ENCODE measurements around the gene SH3BP5. TPM values are rescaled to one million over a fixed set of nuclear protein-coding genes. Genes with fewer than 3 reads are reported as not detected.

Gene SH3BP5
- total RNA-seq, 1 experiment from 2014 or later = 13.9 TPM

GRCh38 chr3:15220056-15220455, 112.3 kb downstream of the SH3BP5 start:
- Histone ChIP-seq H4K20me1 (ENCODE audit: insufficient read depth) (no peaks in the 10 kb centered on the region), H3K9me2 (ENCODE audit: insufficient read depth) (no peaks in the 10 kb centered on the region), H2AFZ (ENCODE audit: low read depth, low read length, poor library complexity, severe bottlenecking) (no peak overlapping the region), H3K36me3 (ENCODE audit: control insufficient read depth in 1 of 2, insufficient read depth in 2 of 2, low read length in 2 of 2) (peaks cover 16 to 56% of the 10 kb centered on the region in 2 experiments; a peak in 3 of 4 replicates), H3K79me2 (ENCODE audit: insufficient read depth, low read length) (no peaks in the 10 kb centered on the region), H3K4me2 (ENCODE audit: low read length) (no peak overlapping the region), H3K27ac (ENCODE audit: low read depth, low read length) (no peak overlapping the region), H3K27me3 (ENCODE audit: insufficient read depth, low read length) (no peaks in the 10 kb centered on the region), H3K9me3 (ENCODE audit: control insufficient read depth in 1 of 2, insufficient read depth in 1 of 2, low read depth in 1 of 2, low read length in 2 of 2) (no peaks in the 10 kb centered on the region), H3K9ac (ENCODE audit: low read length) (no peak overlapping the region), H3K4me3 (replicated peaks in 1 of 2; ENCODE audit: low read depth in 1 of 2, low read length in 2 of 2) (no peak overlapping the region), H3K4me1 (ENCODE audit: control insufficient read depth in 1 of 2, insufficient read depth in 2 of 2, low read length in 2 of 2) (no peaks in the 10 kb centered on the region)
- intact Hi-C loops (cut with micrococcal nuclease) = no loop called here
- POLR2A ChIA-PET = no interaction called here
- no peak for DNase-seq (ENCODE audit: low read depth, low spot score)
- CTCF ChIA-PET = no interaction called here
- RAD21 ChIA-PET (ENCODE audit: low non-redundant PET in 1 of 2, low total read pairs in 2 of 2, uncharacterized antibody in 2 of 2, unreplicated experiment in 2 of 2) = no interaction called here
- TF ChIP-seq CEBPB (IDR thresholded peaks at IDR 0.05; ENCODE audit: low read depth) = no peak
- no peak for TF ChIP-seq ZNF274 (IDR thresholded peaks at IDR 0.05; ENCODE audit: low read depth, low read length)
- no peak for TF ChIP-seq POLR2AphosphoS5 (IDR thresholded peaks at IDR 0.05; ENCODE audit: low read depth, low read length)
- BruUV-seq (replicated peaks) = no TSS peak
- no peak for ATAC-seq

- POLR2A ChIA-PET = no interaction called here
- intact Hi-C loops (cut with micrococcal nuclease) = no loop called here
- Histone ChIP-seq H3K4me1 (ENCODE audit: control insufficient read depth in 1 of 2, insufficient read depth in 2 of 2, low read length in 2 of 2) (no peaks in the 10 kb centered on the region), H3K79me2 (ENCODE audit: insufficient read depth, low read length) (no peaks in the 10 kb centered on the region), H3K9ac (ENCODE audit: low read length) (no peak overlapping the region), H3K9me3 (ENCODE audit: control insufficient read depth in 1 of 2, insufficient read depth in 1 of 2, low read depth in 1 of 2, low read length in 2 of 2) (no peaks in the 10 kb centered on the region), H3K36me3 (ENCODE audit: control insufficient read depth in 1 of 2, insufficient read depth in 2 of 2, low read length in 2 of 2) (peaks cover 14 to 53% of the 10 kb centered on the region in 2 experiments; a peak in 3 of 4 replicates), H3K27ac (ENCODE audit: low read depth, low read length) (no peak overlapping the region), H3K27me3 (ENCODE audit: insufficient read depth, low read length) (no peaks in the 10 kb centered on the region), H3K4me3 (replicated peaks in 1 of 2; ENCODE audit: low read depth in 1 of 2, low read length in 2 of 2) (no peak overlapping the region), H3K4me2 (ENCODE audit: low read length) (no peak overlapping the region), H4K20me1 (ENCODE audit: insufficient read depth) (no peaks in the 10 kb centered on the region), H3K9me2 (ENCODE audit: insufficient read depth) (no peaks in the 10 kb centered on the region), H2AFZ (ENCODE audit: low read depth, low read length, poor library complexity, severe bottlenecking) (no peak overlapping the region)
- RAD21 ChIA-PET (ENCODE audit: low non-redundant PET in 1 of 2, low total read pairs in 2 of 2, uncharacterized antibody in 2 of 2, unreplicated experiment in 2 of 2) = no interaction called here
- CTCF ChIA-PET = no interaction called here
- no TSS peak for BruUV-seq (replicated peaks)
- ATAC-seq (no peak), DNase-seq (ENCODE audit: low read depth, low spot score) (no peak)
- no peak for TF ChIP-seq RAD21 (IDR thresholded peaks at IDR 0.05; ENCODE audit: low read depth)
- TF ChIP-seq POLR2A (IDR thresholded peaks at IDR 0.05; ENCODE audit: borderline replicate concordance, extremely low read depth, insufficient read depth, insufficient read length) = no peak
- no peak for TF ChIP-seq CBX3 (IDR thresholded peaks at IDR 0.05; ENCODE audit: low read depth)
- TF ChIP-seq ZNF274 (IDR thresholded peaks at IDR 0.05; ENCODE audit: low read depth, low read length) = no peak
- TF ChIP-seq ELF1 (IDR thresholded peaks at IDR 0.05; ENCODE audit: borderline replicate concordance, low read depth) = no peak
- TF ChIP-seq EGR1 (IDR thresholded peaks at IDR 0.05; ENCODE audit: low read depth) = no peak
- no peak for TF ChIP-seq FOSL1 (IDR thresholded peaks at IDR 0.05; ENCODE audit: low read depth)
- no peak for TF ChIP-seq EZH2phosphoT487 (IDR thresholded peaks at IDR 0.05; ENCODE audit: borderline replicate concordance)
- TF ChIP-seq MAX (IDR thresholded peaks at IDR 0.05) = no peak
- no peak for TF ChIP-seq EZH2 (IDR thresholded peaks at IDR 0.05)
- TF ChIP-seq SRF (IDR thresholded peaks at IDR 0.05; ENCODE audit: low read depth) = no peak
- TF ChIP-seq CTCF (IDR thresholded peaks at IDR 0.05 in 2 of 3, conservative IDR thresholded peaks at IDR 0.05 in 1 of 3; ENCODE audit: borderline replicate concordance in 1 of 3, insufficient read depth in 1 of 3, low read depth in 2 of 3, low read length in 2 of 3) = no peak
- no peak for TF ChIP-seq SIN3A (IDR thresholded peaks at IDR 0.05; ENCODE audit: low read depth)
- TF ChIP-seq REST (IDR thresholded peaks at IDR 0.05; ENCODE audit: low read depth) = no peak
- TF ChIP-seq YY1 (IDR thresholded peaks at IDR 0.05; ENCODE audit: extremely low read depth, insufficient replicate concordance, low read depth, low read length) = no peak
Observed at GRCh38 chr3:15218689-15219088, 113.7 kb downstream of the SH3BP5 start.
